IMR-90 (cell line): ENCODE measurements around the gene DSG1.

Experiments used
- CTCF ChIP-seq: conservative IDR thresholded peaks from 2 replicates; pipeline ENCODE4 v1.5.1; 2012; ENCODE audit warnings: mild to moderate bottlenecking, low read depth, low read length, improper control_type of control experiment
- ELK1 ChIP-seq: fragments of 150-350 bp; IDR thresholded peaks from 2 replicates; pipeline ENCODE4 v1.6.1; 2016; ENCODE audit warnings: low read depth, mild to moderate bottlenecking, low read length, moderate library complexity, borderline replicate concordance
- POLR2A ChIP-seq: IDR thresholded peaks from 2 replicates; pipeline ENCODE4 v1.6.1; 2012; ENCODE audit warnings: mild to moderate bottlenecking, low read depth, low read length

- no peak for TF ChIP-seq POLR2A
- TF ChIP-seq CTCF, result no peak
- no peak for TF ChIP-seq ELK1
Measured at GRCh38 chr18:31371989-31372388, 54.0 kb downstream of the DSG1 start.
